Panc1 (cell line): ENCODE measurements around the gene TNFSF9. TPM values are rescaled to one million over a fixed set of nuclear protein-coding genes. Genes with fewer than 3 reads are reported as not detected.
"Not testable (repeated sequence)": the region's sequence is repeated elsewhere in the genome, so short reads cannot be mapped to it uniquely, and the experiment has no call there.

Experiments used
- ATAC-seq: fragments of 200-7000 bp; cut with Tn5 transposase; 2 replicates; pipeline ENCODE4 v1.9.1; 2020; ENCODE audit warnings: mild to moderate bottlenecking, moderate library complexity
- BruUV-seq: library from RNA; stranded (reverse); fragments of 400-500 nt; replicated peaks from 2 replicates; lab custom pipeline; 2021; lab: Mats Ljungman, UMichigan
- CTCF ChIA-PET: fragments of 300-600 bp; sonication (Branson Sonifier 250); formaldehyde crosslinking; loops from one replicate; lab custom pipeline; 2022; ENCODE audit warnings: antibody characterized with exemption; lab: Charles Lee
- POLR2A ChIA-PET: fragments of 300-600 bp; sonication (Branson Sonifier 250); formaldehyde crosslinking; loops from one replicate; lab custom pipeline; 2022; ENCODE audit warnings: antibody characterized with exemption; lab: Charles Lee
- DNase-seq: peaks from one replicate; pipeline ENCODE4 v3.0.0-alpha.2; 2010; ENCODE audit warnings: low read depth, low spot score
- H3K27ac ChIP-seq: 2 replicates; pipeline ENCODE4 v1.5.1; 2011; ENCODE audit warnings: mild to moderate bottlenecking, low read length, inconsistent platforms
- H3K27me3 ChIP-seq: fragments of 200-500 bp; sonication (Bioruptor generic); 2 replicates; pipeline ENCODE4 v1.6.0; 2014; ENCODE audit warnings: low read length, inconsistent platforms; ENCODE audit not compliant: control insufficient read depth, insufficient read depth
- H3K36me3 ChIP-seq: fragments of 200-500 bp; sonication (Bioruptor generic); 2 replicates; pipeline ENCODE4 v1.5.1; 2014; ENCODE audit warnings: inconsistent platforms, mild to moderate bottlenecking, low read length, moderate library complexity; ENCODE audit not compliant: control insufficient read depth, insufficient read depth
- H3K4me1 ChIP-seq: 2 replicates; pipeline ENCODE4 v1.5.1; 2011; ENCODE audit warnings: inconsistent platforms, mild to moderate bottlenecking, low read length, moderate library complexity; ENCODE audit not compliant: control insufficient read depth, insufficient read depth
- H3K4me3 ChIP-seq, 2 experiments: 2 replicates each; pipeline ENCODE4 v1.5.1; 2011 to 2012; ENCODE audit warnings: low read depth in 2 of 2, low read length in 2 of 2, mild to moderate bottlenecking in 2 of 2, inconsistent platforms in 1 of 2, moderate library complexity in 1 of 2
- H3K9me3 ChIP-seq: fragments of 200-500 bp; sonication (Bioruptor generic); 2 replicates; pipeline ENCODE4 v1.5.1; 2014; ENCODE audit warnings: low read depth, mild to moderate bottlenecking, inconsistent platforms, low read length, moderate library complexity; ENCODE audit not compliant: control insufficient read depth, insufficient read depth
- CTCF ChIP-seq: fragments of 450-650 bp; IDR thresholded peaks from 2 replicates; pipeline ENCODE4 v1.5.1; 2017; ENCODE audit warnings: mild to moderate bottlenecking
- POLR2AphosphoS5 ChIP-seq: IDR thresholded peaks from 2 replicates; pipeline ENCODE4 v1.6.1; 2012; ENCODE audit warnings: mild to moderate bottlenecking, low read depth, low read length, moderate library complexity
- SIN3A ChIP-seq: IDR thresholded peaks from 2 replicates; pipeline ENCODE4 v1.6.1; 2012; ENCODE audit warnings: low read depth, mild to moderate bottlenecking, low read length, moderate library complexity, borderline replicate concordance; ENCODE audit not compliant: insufficient read depth
- TCF7L2 ChIP-seq: IDR thresholded peaks from 2 replicates; pipeline ENCODE4 v1.6.1; 2011; ENCODE audit warnings: mild to moderate bottlenecking, low read depth, low read length, inconsistent platforms
- in situ Hi-C: cut with HindIII; loops from 2 replicates; pipeline ENCODE4 v1.10.0; 2016; ENCODE audit warnings: low sequenced_read_pairs, low pct_unique_long_range_greater_than_20kb
- intact Hi-C: fragments of 100-400 bp; cut with micrococcal nuclease; formaldehyde crosslinking; loops from one replicate; pipeline ENCODE4 v1.10.0; 2022; ENCODE audit not compliant: unreplicated experiment
- total RNA-seq: library from RNA; stranded (reverse); gene quantifications from one replicate; pipeline ENCODE4 v1.2.1, GENCODE V29; 2021; ENCODE audit not compliant: unreplicated experiment
- TF ChIP-seq, protein P1 (sequence below), 2 experiments: IDR thresholded peaks; 2 replicates each; pipeline ENCODE4 v1.6.1; 2011 to 2012; ENCODE audit warnings: low read depth in 2 of 2, control low read depth in 1 of 2, low read length in 1 of 2, mild to moderate bottlenecking in 1 of 2, moderate library complexity in 1 of 2; ENCODE audit not compliant: insufficient read depth in 1 of 2

Gene TNFSF9
- total RNA-seq, 1 experiment from 2014 or later = 2.9 TPM

DNA sequence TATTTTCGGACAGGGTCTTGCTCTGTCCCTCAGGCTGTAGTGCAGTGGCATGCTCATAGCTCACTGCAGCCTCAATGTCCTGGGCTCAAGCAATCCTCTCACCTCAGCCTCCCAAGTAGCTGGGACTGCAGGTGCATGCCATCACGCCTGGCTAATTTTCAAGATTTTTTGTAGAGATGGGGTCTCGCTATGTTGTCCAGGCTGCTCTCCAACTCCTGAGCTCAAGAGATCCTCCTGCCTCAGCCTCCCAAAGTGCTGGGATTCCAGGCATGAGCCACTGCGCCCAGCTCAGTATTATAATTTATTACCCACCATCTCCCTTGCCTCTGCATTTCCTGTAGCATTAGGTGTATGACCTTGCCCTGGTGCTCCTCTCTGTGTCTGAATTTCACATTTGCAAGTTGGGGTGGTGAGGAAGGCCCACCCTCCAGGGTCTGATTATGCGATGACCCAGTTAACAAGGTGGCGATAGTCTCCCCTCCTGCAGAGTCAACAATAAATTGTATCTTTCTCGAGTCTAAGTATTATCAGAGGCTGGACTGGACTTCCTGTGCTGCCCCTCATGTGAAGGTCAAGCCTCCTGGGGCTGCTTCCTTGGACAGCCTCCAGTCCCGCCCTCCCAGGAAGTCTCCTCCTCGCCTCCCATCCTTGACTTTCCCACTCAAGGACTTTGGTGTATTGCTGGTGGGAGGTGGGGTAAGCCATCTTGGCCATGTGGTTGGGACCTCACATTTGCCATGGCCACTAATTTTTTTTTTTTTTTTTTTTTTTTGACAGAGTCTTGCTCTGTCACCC, 27.2 kb upstream of the TNFSF9 start:
- ATAC-seq = no peak
- Histone ChIP-seq H3K36me3 (no peaks in the 10 kb centered on the region), H3K27me3 (no peaks in the 10 kb centered on the region; the same call in 1 of the 2 replicates), H3K4me3 (no peak overlapping the region), H3K27ac (no peak overlapping the region), H3K9me3 (no peaks in the 10 kb centered on the region), H3K4me1 (peaks cover 2% of the 10 kb centered on the region; the same call in 1 of the 2 replicates)
- no TSS peak for BruUV-seq
- DNase-seq = no peak
- in situ Hi-C loops = no loop called here
- TF ChIP-seq TCF7L2 (no peak), SIN3A (no peak), CTCF (no peak), POLR2AphosphoS5 (no peak)
- TF ChIP-seq, protein P1, sequence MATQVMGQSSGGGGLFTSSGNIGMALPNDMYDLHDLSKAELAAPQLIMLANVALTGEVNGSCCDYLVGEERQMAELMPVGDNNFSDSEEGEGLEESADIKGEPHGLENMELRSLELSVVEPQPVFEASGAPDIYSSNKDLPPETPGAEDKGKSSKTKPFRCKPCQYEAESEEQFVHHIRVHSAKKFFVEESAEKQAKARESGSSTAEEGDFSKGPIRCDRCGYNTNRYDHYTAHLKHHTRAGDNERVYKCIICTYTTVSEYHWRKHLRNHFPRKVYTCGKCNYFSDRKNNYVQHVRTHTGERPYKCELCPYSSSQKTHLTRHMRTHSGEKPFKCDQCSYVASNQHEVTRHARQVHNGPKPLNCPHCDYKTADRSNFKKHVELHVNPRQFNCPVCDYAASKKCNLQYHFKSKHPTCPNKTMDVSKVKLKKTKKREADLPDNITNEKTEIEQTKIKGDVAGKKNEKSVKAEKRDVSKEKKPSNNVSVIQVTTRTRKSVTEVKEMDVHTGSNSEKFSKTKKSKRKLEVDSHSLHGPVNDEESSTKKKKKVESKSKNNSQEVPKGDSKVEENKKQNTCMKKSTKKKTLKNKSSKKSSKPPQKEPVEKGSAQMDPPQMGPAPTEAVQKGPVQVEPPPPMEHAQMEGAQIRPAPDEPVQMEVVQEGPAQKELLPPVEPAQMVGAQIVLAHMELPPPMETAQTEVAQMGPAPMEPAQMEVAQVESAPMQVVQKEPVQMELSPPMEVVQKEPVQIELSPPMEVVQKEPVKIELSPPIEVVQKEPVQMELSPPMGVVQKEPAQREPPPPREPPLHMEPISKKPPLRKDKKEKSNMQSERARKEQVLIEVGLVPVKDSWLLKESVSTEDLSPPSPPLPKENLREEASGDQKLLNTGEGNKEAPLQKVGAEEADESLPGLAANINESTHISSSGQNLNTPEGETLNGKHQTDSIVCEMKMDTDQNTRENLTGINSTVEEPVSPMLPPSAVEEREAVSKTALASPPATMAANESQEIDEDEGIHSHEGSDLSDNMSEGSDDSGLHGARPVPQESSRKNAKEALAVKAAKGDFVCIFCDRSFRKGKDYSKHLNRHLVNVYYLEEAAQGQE (IDR thresholded peaks at IDR 0.05; ENCODE audit: insufficient read depth in 1 of 2, low read depth in 2 of 2, low read length in 1 of 2) = no peak
- POLR2A ChIA-PET = no interaction called here
- CTCF ChIA-PET = no interaction called here
- intact Hi-C loops = no loop called here

DNA sequence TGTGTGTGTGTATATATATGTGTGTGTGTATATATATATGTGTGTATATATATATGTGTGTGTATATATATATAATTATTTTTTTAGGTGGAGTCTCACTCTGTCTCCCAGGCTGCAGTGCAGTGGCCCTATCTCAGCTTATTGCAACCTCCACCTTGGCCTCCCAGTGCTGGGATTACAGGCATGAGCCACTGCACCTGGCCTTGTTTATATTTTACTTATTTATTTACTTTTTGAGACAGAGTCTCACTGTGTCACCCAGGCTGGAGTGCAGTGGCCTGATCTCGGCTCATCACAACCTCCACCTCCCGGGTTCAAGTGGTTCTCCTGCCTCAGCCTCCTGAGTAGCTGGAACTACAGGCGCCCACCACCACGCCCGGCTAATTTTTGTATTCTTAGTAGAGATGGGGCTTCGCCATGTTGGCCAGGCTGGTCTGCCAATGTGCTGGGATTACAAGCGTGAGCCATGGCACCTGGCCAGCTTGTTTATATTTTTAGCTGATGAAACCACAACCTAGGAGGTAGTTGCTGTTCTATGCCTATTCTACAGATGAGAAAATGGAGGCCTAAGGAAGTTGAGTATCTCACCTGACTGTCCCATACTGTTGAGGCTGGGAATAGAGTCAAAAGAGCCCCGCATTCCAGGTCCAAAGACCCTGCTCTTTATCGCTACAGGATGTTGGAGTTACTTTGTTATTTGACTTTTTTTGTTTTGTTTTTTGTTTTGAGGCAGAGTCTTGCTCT, 22.6 kb upstream of the TNFSF9 start:
- H3K27me3 ChIP-seq, DNase-seq, H3K9me3 ChIP-seq, BruUV-seq, in situ Hi-C loops, H3K4me1 ChIP-seq, intact Hi-C loops, H3K27ac ChIP-seq, CTCF ChIA-PET, H3K4me3 ChIP-seq, H3K36me3 ChIP-seq, ATAC-seq: not testable (repeated sequence)
- POLR2A ChIA-PET = interaction anchor here (0.7 kb wide), 1 partner anchor 73 kb away, joined by 3 read pairs; no protein-coding TSS in a partner anchor
